Measurements from ENCODE around the gene C11orf58.

The C11orf58 gene

DNA sequence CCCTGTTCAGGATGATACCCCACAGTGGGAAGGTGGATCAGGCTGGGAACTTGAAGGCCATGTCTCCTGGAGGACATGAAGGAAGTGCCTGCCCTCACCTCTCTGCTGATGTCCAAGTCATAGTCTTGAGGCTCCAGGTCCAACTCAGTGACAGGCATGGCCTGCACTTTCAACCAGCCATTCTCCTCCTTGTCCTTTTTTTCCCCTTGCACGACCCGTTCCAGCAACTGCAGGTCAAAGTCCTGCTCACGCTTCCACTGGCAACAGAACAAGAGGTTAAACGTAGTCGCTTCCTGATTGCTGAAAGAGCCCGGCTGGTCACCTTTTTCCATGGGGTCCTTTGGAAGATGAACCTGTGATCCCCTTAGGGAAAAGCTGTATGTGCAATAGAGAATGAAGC is 47.7 kb downstream of the C11orf58 start:
- no peak overlapping the region for H3K27ac ChIP-seq
- DNase-seq, result no peak
- H3K9me3 ChIP-seq (ENCODE audit: severe bottlenecking), result no peaks in the 10 kb centered on the region
- no peak overlapping the region for H3K4me3 ChIP-seq (ENCODE audit: low read depth, low read length)
- no peaks in the 10 kb centered on the region for H3K27me3 ChIP-seq (ENCODE audit: insufficient read depth, low read depth, severe bottlenecking)
- TF ChIP-seq CTCF (IDR thresholded peaks at IDR 0.05; ENCODE audit: low read depth, low read length), result no peak
- peaks cover 57% of the 10 kb centered on the region for H3K36me3 ChIP-seq

GRCh38 chr11:16787035-16787742 is 48.7 kb downstream of the C11orf58 start:
- no peak for DNase-seq
- peaks cover 65% of the 10 kb centered on the region for H3K36me3 ChIP-seq
- H3K9me3 ChIP-seq (ENCODE audit: severe bottlenecking), result no peaks in the 10 kb centered on the region
- no peak for TF ChIP-seq CTCF (IDR thresholded peaks at IDR 0.05; ENCODE audit: low read depth, low read length)
- H3K27ac ChIP-seq, result no peak overlapping the region
- H3K4me3 ChIP-seq (ENCODE audit: low read depth, low read length), result no peak overlapping the region
- H3K27me3 ChIP-seq (ENCODE audit: insufficient read depth, low read depth, severe bottlenecking), result no peaks in the 10 kb centered on the region

- Histone ChIP-seq H3K9me3 (ENCODE audit: severe bottlenecking) (no peaks in the 10 kb centered on the region), H3K27me3 (ENCODE audit: insufficient read depth, low read depth, severe bottlenecking) (no peaks in the 10 kb centered on the region), H3K27ac (no peak overlapping the region), H3K36me3 (peaks cover 64% of the 10 kb centered on the region), H3K4me3 (ENCODE audit: low read depth, low read length) (no peak overlapping the region)
- TF ChIP-seq CTCF (IDR thresholded peaks at IDR 0.05; ENCODE audit: low read depth, low read length), result peak; percentile 99
- DNase-seq, result peak; percentile 65
These were observed 50.0 kb downstream of the C11orf58 start for GRCh38 chr11:16788141-16789062.

DNA sequence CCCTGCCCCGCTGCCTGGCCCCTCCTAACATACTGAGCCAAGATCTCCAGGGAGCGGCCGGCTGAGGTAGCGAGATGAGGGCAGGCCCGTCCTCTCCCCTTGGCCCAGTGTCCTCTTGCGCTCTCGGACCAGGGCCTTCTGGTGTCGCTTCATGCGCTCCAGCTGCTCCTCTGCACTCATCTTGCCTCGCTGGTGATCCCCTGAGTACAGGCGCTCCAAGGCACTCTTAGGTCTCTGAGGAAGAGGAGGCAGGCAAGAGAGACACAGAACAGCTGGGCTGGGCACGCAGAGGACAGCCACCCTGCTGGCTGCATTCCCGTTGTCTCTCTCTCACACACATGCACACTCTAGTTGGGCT is 50.6 kb downstream of the C11orf58 start:
- DNase-seq, result no peak
- TF ChIP-seq CTCF (IDR thresholded peaks at IDR 0.05; ENCODE audit: low read depth, low read length), result no peak
- Histone ChIP-seq H3K27ac (no peak overlapping the region), H3K4me3 (ENCODE audit: low read depth, low read length) (no peak overlapping the region), H3K36me3 (peaks cover 64% of the 10 kb centered on the region), H3K27me3 (ENCODE audit: insufficient read depth, low read depth, severe bottlenecking) (no peaks in the 10 kb centered on the region), H3K9me3 (ENCODE audit: severe bottlenecking) (no peaks in the 10 kb centered on the region)

DNA sequence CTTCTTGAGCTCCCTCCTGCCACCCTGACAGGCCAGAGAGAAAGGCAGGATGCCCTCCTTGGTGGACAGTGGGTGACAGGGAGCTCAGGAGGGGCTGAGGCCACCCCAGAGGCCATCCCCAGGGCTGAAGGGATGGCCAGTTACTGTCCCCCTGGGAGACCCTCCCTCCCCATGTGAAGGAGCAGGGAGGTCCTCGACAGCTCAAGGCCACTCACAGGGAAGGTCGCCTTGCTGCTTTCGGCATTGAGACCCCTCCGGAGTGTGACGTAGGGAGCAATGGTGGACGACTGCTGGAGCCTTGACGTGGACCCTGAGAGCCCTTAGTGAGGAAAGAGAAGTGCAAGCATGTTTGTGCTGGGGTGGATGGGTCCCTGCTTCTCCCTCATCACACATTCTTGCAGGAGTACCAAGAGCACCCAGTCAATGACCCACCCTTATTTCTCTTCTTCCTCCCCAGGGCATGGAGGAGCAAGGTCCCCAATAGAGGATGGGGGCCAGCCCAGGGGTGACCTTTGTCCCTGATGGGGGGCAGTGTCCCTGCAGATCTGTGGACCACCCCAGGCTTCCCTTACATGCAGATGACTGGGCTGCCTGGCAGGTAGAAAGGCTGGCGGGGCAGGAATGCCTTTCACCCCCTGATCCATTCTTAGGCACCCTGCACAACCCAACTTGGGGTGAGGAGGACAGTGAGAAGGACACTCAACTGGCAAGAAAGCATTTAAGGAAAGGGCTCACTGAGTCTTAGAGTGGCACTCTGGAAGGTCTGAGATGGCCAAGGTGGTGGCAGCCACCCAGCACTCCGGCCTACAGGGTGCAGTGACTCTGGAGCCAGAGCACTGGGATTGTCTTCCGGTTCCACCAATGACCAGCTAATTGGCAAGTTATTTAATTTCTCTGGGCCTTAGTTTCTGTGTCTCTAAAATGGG is 51.4 kb downstream of the C11orf58 start:
- DNase-seq, result no peak
- Histone ChIP-seq H3K4me3 (ENCODE audit: low read depth, low read length) (no peak overlapping the region), H3K27ac (no peak overlapping the region), H3K27me3 (ENCODE audit: insufficient read depth, low read depth, severe bottlenecking) (no peaks in the 10 kb centered on the region), H3K9me3 (ENCODE audit: severe bottlenecking) (no peaks in the 10 kb centered on the region), H3K36me3 (peaks cover 67% of the 10 kb centered on the region)
- TF ChIP-seq CTCF (IDR thresholded peaks at IDR 0.05; ENCODE audit: low read depth, low read length), result no peak
